Spinal cord (tissue), 10 donors: Measurements from ENCODE around the gene TMEM35A. TPM values are rescaled to one million over a fixed set of nuclear protein-coding genes. Genes with fewer than 3 reads are reported as not detected.
"Not testable (repeated sequence)": the region's sequence is repeated elsewhere in the genome, so short reads cannot be mapped to it uniquely, and the experiment has no call there.

Experiments
- DNase-seq, 6 donors: peaks; one replicate each; pipeline versions ENCODE4 v3.0.0 to v3.0.0-alpha.2; 2013 to 2015; ENCODE audit warnings: low spot score in 6 of 6, low read depth in 4 of 6
- H3K27ac ChIP-seq: one replicate; pipeline ENCODE4 v1.5.1; 2013; ENCODE audit warnings: low read depth, low read length, control low read depth
- H3K27me3 ChIP-seq: one replicate; pipeline ENCODE4 v1.6.1; 2013; ENCODE audit warnings: low read length; ENCODE audit not compliant: control insufficient read depth, insufficient read depth
- H3K36me3 ChIP-seq: one replicate; pipeline ENCODE4 v1.6.1; 2013; ENCODE audit warnings: low read length; ENCODE audit not compliant: control insufficient read depth, insufficient read depth
- H3K4me1 ChIP-seq: one replicate; pipeline ENCODE4 v1.6.1; 2013; ENCODE audit warnings: low read length; ENCODE audit not compliant: control insufficient read depth, insufficient read depth
- H3K4me3 ChIP-seq: one replicate; pipeline ENCODE4 v1.5.1; 2013; ENCODE audit warnings: low read depth, low read length, control low read depth
- H3K9me3 ChIP-seq: one replicate; pipeline ENCODE4 v1.6.1; 2013; ENCODE audit warnings: low read length; ENCODE audit not compliant: control insufficient read depth, insufficient read depth
- WGBS: methylation state at CpG from one replicate; pipeline ENCODE4 v1.1.5; 2013; ENCODE audit warnings: missing lambda C conversion rate; ENCODE audit not compliant: insufficient coverage; 5-methylcytosine and 5-hydroxymethylcytosine counted together
- long read RNA-seq, 4 donors: transcript quantifications; one replicate each; lab custom pipeline, GENCODE V29; 2026
- polyA plus RNA-seq, 2 donors: library from polyadenylated mRNA; unstranded; fragments of 120-200 nt; gene quantifications; one replicate each; pipeline ENCODE4 v1.2.1, GENCODE V29; 2013; ENCODE audit not compliant: insufficient read length in 2 of 2
- total RNA-seq, 2 donors: library from RNA; depleted of rRNA in 1 of 2; stranded (reverse); fragments of 120-200 nt in 1 of 2; fragments of >200 nt in 1 of 2; gene quantifications; one replicate each; pipeline versions ENCODE4 v1.2.3 to v1.2.4, GENCODE V29; 2013 to 2014
- donor health status: healthy.

The TMEM35A gene
- 10 to 100 TPM; 18.5 to 80.1 TPM for total RNA-seq
- 100 to 1,000 TPM; 122 to 132 TPM for polyA plus RNA-seq
- long read RNA-seq, donor 1, transcript TMEM35A-201 (2 exons, 2,195 nt) = major isoform, 90 of 90 reads
- long read RNA-seq, donor 1, partial matches to known transcripts = 0 of 90 reads
- long read RNA-seq, donor 1, other reads (novel, unspliced or antisense) = 0 of 90 reads
- long read RNA-seq, donor 2, transcript TMEM35A-201 (2 exons, 2,195 nt) = major isoform, 13 of 25 reads
- long read RNA-seq, donor 2, partial matches to known transcripts = 12 of 25 reads
- long read RNA-seq, donor 2, other reads (novel, unspliced or antisense) = 0 of 25 reads
- long read RNA-seq, donor 3, transcript TMEM35A-201 (2 exons, 2,195 nt) = major isoform, 27 of 27 reads
- long read RNA-seq, donor 3, partial matches to known transcripts = 0 of 27 reads
- long read RNA-seq, donor 3, other reads (novel, unspliced or antisense) = 0 of 27 reads
- long read RNA-seq, donor 4, transcript TMEM35A-201 (2 exons, 2,195 nt) = major isoform, 9 of 9 reads
- long read RNA-seq, donor 4, partial matches to known transcripts = 0 of 9 reads
- long read RNA-seq, donor 4, other reads (novel, unspliced or antisense) = 0 of 9 reads

DNA sequence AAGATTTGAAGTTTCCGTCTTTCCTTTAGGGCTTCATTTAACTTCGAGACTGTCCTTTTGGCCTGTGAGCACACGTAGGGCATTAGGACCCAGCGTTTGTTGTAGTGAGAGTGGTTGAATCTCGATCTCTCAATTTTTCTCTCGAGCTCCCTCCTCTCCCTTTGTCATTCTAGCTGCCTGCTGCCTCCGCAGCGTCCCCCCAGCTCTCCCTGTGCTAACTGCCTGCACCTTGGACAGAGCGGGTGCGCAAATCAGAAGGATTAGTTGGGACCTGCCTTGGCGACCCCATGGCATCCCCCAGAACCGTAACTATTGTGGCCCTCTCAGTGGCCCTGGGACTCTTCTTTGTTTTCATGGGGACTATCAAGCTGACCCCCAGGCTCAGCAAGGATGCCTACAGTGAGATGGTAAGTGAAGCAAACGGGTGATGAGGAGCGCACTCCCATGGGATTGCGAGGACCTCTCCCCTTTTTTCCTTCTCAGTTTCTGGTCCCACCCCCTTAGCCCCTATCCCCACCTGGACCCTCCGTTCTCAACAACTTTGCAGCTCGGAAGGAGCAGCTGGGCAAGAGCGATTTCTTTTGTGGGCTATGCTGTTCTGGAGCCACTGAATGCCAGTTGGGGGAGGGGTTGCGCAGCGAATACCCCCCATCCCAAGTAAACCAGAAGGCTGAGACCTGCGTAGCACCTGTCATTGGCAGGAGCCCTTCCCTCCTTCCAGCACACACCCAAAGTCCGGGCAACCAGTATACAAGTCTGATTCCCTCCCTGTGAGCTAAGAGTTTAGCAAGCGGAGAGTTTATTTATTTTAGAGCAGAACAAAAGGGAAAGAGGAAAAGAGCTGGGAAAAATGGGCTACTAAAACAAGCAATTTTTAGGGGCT is at the start of gene TMEM35A:
Gene TMEM35A, plus strand, starts transcription at position 164 of the 883 bp plus-strand sequence. Its CDS starts 124 bp downstream, at position 288.
- H3K4me3 ChIP-seq = peak within 1 kb of the TSS; percentile 55
- H3K27me3 ChIP-seq = peaks cover 5% of the 10 kb centered on the region
- H3K27ac ChIP-seq = peak within 1 kb of the TSS; percentile 50
- H3K36me3 ChIP-seq = no peaks in the 10 kb centered on the region
- DNase-seq = peak in 3 of 6 donors; percentile 38 to 89 (median 80)
- 13% methylated on average over 8 of the region's 23 CpGs for WGBS
- H3K9me3 ChIP-seq = no peaks in the 10 kb centered on the region
- peaks cover 4% of the 10 kb centered on the region for H3K4me1 ChIP-seq

GRCh38 chrX:101029665-101030064 is 49.0 kb upstream of the TMEM35A start:
- Histone ChIP-seq H3K36me3 (peaks cover 2% of the 10 kb centered on the region), H3K9me3 (no peaks in the 10 kb centered on the region), H3K27me3 (no peaks in the 10 kb centered on the region), H3K4me3 (no peak overlapping the region), H3K4me1 (no peaks in the 10 kb centered on the region), H3K27ac (no peak overlapping the region)
- no peak for DNase-seq
- WGBS = 86% methylated on average over 1 of the region's 1 CpG

- Histone ChIP-seq H3K4me3 (no peak overlapping the region), H3K36me3 (peaks cover 4% of the 10 kb centered on the region), H3K4me1 (no peaks in the 10 kb centered on the region), H3K27ac (no peak overlapping the region), H3K9me3 (no peaks in the 10 kb centered on the region), H3K27me3 (no peaks in the 10 kb centered on the region)
- no peak for DNase-seq
Measured at GRCh38 chrX:101037231-101037630, 41.4 kb upstream of the TMEM35A start.

- Histone ChIP-seq H3K36me3 (peaks cover 2% of the 10 kb centered on the region), H3K27ac (no peak overlapping the region), H3K4me1 (no peaks in the 10 kb centered on the region), H3K4me3 (no peak overlapping the region), H3K9me3 (no peaks in the 10 kb centered on the region), H3K27me3 (no peaks in the 10 kb centered on the region)
- no peak for DNase-seq
- no CpG with 5 or more reads among the region's 4 CpGs for WGBS
Measured at GRCh38 chrX:101040197-101040596, 38.5 kb upstream of the TMEM35A start.

DNA sequence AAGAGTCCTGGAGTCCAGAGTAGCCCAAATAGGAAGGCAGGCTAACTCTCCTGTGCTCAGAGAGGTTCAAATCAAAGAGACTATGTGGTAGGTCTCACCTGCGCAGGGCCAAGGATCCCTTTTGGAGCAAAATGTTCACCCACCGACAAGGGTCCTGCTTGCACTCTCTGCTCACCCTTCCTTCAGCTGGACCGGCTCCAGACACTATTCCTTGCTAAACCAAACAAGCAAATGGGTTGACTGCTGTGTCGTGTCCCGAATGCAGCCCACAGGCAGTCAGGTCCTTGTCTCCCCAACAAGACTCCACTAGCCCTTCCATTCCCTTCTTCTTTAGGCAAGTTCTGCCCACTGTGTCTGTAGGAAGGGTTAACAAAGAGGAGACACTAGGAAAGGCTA is 27.5 kb upstream of the TMEM35A start:
- no peak overlapping the region for H3K27ac ChIP-seq
- peaks cover 6% of the 10 kb centered on the region for H3K4me1 ChIP-seq
- no peaks in the 10 kb centered on the region for H3K27me3 ChIP-seq
- WGBS = 33% methylated on average over 4 of the region's 5 CpGs
- peak overlapping the region; percentile 76 for H3K4me3 ChIP-seq
- no peaks in the 10 kb centered on the region for H3K9me3 ChIP-seq
- DNase-seq = peak in 1 of 6 donors; percentile 2
- no peaks in the 10 kb centered on the region for H3K36me3 ChIP-seq

DNA sequence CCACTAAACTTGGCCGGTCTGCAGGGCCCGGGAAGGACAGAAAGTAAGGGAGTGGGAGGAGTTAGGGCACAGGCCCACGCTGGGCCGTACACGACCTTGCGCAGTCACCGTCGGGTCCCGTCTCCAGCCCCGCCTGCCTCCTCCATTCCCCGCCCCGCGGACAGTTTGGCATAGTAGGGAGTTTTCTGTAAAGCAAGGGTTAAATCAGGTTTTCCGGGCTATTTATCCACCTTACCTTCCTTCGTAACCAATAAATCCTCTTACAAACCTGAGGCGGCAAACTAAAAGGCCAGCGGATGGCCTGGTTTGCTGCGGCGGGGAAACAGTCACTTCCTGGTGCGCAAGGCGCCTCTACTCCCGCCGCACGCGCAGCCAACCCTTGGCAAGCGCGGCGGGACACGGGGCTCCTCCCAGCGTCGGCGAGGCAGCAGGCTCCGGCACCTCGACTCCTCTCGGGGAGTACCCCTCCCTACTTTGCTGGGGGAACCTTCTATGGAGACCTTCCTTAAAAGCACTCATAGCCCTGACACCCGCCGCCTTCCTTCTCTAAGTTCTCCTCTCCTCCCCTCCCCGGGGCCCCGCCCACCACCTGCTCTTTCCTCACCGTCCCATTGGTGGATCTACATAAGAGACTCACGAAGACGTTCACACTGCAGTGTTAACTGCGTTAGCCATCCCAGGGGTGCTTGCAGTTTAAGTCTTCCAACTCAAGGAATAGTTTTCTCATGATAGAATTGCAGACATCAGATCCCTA is 27.0 kb upstream of the TMEM35A start, which contains the start of gene TRMT2B:
Gene TRMT2B, minus strand, starts transcription at position 563 of the 754 bp plus-strand sequence. CDS start 9,822 bp downstream, outside the sequence.
- peak; percentile 19 to 86 (median 35) for DNase-seq
- WGBS = 23% methylated on average over 37 of the region's 43 CpGs
- H3K36me3 ChIP-seq = no peaks in the 10 kb centered on the region

DNA sequence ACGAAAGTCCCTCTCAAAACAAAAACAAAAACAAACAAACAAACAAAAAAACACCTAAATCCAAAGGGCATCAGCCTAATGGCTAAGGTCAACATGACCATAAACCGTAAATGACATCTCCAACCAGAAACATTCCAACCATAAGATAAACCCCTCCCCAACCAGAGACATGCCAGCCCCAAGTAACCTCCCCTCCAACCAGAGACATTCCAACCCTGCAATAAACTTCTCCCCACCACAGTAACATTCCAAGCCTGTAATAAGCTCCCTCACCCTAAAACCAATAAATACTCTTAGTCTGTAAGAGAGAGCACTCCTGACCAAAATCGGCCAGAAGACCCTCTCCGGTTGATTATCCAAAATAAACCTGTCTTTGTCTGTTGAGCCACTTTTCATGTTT is 22.1 kb upstream of the TMEM35A start:
- not testable (repeated sequence) for H3K27ac ChIP-seq, H3K9me3 ChIP-seq, H3K36me3 ChIP-seq, H3K27me3 ChIP-seq, H3K4me1 ChIP-seq, DNase-seq, H3K4me3 ChIP-seq
- WGBS = 84% methylated on average over 4 of the region's 4 CpGs

More for the DNA sequence above, 27.0 kb upstream of the TMEM35A start, which contains the start of gene TRMT2B:
- Histone ChIP-seq H3K4me1 (peaks cover 6% of the 10 kb centered on the region), H3K27ac (peak within 1 kb of the TSS; percentile 57), H3K9me3 (no peaks in the 10 kb centered on the region), H3K27me3 (no peaks in the 10 kb centered on the region), H3K4me3 (peak within 1 kb of the TSS; percentile 76)

DNA sequence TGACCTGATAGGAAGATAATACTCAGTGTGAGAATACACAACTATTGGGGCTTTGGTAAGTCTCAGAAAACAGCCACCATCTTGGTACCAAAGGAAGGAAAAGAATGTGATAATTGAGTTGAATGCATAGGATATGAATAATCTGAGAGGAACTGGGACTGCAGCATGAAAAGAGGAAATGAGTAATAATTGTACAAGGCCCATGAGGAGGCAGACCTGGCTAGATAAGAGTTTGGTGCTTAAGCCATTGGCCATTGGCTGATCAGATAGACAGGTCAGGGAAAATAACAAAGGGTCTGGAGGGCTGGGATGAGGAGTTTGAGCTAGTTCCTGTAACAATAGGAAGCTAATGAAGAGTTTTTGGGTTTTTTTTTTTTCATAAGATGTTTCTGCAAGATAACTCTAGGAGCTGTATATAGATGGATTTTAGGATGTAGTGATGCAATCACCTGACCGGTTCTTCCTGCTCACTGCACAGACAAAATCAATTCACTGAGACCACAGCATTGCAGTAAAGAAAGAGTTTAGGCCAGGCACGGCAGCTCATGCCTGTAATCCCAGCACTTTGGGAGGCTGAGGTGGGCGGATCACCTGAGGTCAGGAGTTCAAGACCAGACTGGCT is 21.5 kb upstream of the TMEM35A start:
- no CpG with 5 or more reads among the region's 3 CpGs for WGBS
- H3K27ac ChIP-seq = no peak overlapping the region
- H3K4me3 ChIP-seq = no peak overlapping the region
- H3K4me1 ChIP-seq = no peaks in the 10 kb centered on the region
- H3K27me3 ChIP-seq = no peaks in the 10 kb centered on the region
- DNase-seq = no peak
- no peaks in the 10 kb centered on the region for H3K9me3 ChIP-seq
- H3K36me3 ChIP-seq = no peaks in the 10 kb centered on the region
